Nephron progenitor cell (in vitro differentiated cells): Measurements from ENCODE around the gene NLN.
"Not testable (repeated sequence)": the region's sequence is repeated elsewhere in the genome, so short reads cannot be mapped to it uniquely, and the experiment has no call there.

Experiments
- DNase-seq: peaks from one replicate; pipeline ENCODE4 v3.0.0; 2021
- H3K27ac Mint-ChIP-seq: 2 replicates; pipeline ENCODE4 v1.8.0; 2021; ENCODE audit warnings: mild to moderate bottlenecking, moderate library complexity, mixed read lengths
- H3K27me3 Mint-ChIP-seq: 2 replicates; pipeline ENCODE4 v1.8.0; 2021; ENCODE audit warnings: mild to moderate bottlenecking, low read depth, mixed read lengths; ENCODE audit not compliant: poor library complexity
- H3K36me3 Mint-ChIP-seq: 2 replicates; pipeline ENCODE4 v1.8.0; 2021; ENCODE audit warnings: low read depth, mixed read lengths
- H3K4me1 Mint-ChIP-seq: 2 replicates; pipeline ENCODE4 v1.8.0; 2021; ENCODE audit warnings: mixed read lengths
- H3K4me3 Mint-ChIP-seq: 2 replicates; pipeline ENCODE4 v1.8.0; 2021; ENCODE audit warnings: mild to moderate bottlenecking, moderate library complexity, mixed read lengths
- H3K9me3 Mint-ChIP-seq: 2 replicates; pipeline ENCODE4 v1.8.0; 2021; ENCODE audit warnings: mild to moderate bottlenecking, moderate library complexity, mixed read lengths
- TF ChIP-seq, protein P1 (sequence below): fragments of 200-600 bp; sonication (generic); IDR thresholded peaks from 2 replicates; pipeline ENCODE4 v1.5.0; 2021; ENCODE audit warnings: antibody characterized with exemption

NLN gene

DNA sequence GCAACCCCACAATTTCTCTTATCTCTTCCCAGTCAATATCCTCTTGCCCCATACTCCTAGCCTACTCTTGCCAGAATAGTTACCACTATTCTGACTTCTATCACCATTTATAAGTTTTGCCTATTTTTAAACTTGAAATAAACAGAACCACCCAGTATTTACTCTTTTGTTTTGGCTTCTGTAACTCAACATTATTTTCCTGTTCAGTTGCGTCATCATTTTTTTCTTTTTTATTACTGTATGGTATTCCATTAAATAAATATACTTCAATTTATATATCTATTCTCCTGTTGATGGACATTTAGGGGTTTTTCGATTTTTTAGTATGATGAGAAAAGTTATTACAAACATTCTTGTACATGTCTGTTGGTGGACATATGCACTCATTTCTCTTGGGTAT is 141.7 kb downstream of the NLN start:
- DNase-seq, result no peak
- Mint-ChIP-seq H3K36me3 (no peaks in the 10 kb centered on the region), H3K9me3 (peaks cover 9% of the 10 kb centered on the region), H3K27ac (no peak overlapping the region), H3K27me3 (no peaks in the 10 kb centered on the region), H3K4me1 (no peaks in the 10 kb centered on the region), H3K4me3 (no peak overlapping the region)
- TF ChIP-seq, protein P1, sequence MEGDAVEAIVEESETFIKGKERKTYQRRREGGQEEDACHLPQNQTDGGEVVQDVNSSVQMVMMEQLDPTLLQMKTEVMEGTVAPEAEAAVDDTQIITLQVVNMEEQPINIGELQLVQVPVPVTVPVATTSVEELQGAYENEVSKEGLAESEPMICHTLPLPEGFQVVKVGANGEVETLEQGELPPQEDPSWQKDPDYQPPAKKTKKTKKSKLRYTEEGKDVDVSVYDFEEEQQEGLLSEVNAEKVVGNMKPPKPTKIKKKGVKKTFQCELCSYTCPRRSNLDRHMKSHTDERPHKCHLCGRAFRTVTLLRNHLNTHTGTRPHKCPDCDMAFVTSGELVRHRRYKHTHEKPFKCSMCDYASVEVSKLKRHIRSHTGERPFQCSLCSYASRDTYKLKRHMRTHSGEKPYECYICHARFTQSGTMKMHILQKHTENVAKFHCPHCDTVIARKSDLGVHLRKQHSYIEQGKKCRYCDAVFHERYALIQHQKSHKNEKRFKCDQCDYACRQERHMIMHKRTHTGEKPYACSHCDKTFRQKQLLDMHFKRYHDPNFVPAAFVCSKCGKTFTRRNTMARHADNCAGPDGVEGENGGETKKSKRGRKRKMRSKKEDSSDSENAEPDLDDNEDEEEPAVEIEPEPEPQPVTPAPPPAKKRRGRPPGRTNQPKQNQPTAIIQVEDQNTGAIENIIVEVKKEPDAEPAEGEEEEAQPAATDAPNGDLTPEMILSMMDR, result no peak

GRCh38 chr5:65866837-65867521 is 145.0 kb downstream of the NLN start:
- Mint-ChIP-seq H3K27me3 (no peaks in the 10 kb centered on the region), H3K36me3 (no peaks in the 10 kb centered on the region), H3K4me1 (no peaks in the 10 kb centered on the region), H3K9me3 (peaks cover 9% of the 10 kb centered on the region), H3K27ac (no peak overlapping the region), H3K4me3 (no peak overlapping the region)
- TF ChIP-seq, protein P1, result no peak
- DNase-seq, result no peak

GRCh38 chr5:65867542-65868195 is 145.7 kb downstream of the NLN start:
- H3K27ac Mint-ChIP-seq, result no peak overlapping the region
- no peak overlapping the region for H3K4me3 Mint-ChIP-seq
- TF ChIP-seq, protein P1, result no peak
- H3K9me3 Mint-ChIP-seq, result peaks cover 9% of the 10 kb centered on the region
- H3K4me1 Mint-ChIP-seq, result no peaks in the 10 kb centered on the region
- no peaks in the 10 kb centered on the region for H3K27me3 Mint-ChIP-seq
- no peak for DNase-seq
- no peaks in the 10 kb centered on the region for H3K36me3 Mint-ChIP-seq

GRCh38 chr5:65868509-65868908 is 146.5 kb downstream of the NLN start:
- H3K4me1 Mint-ChIP-seq, result no peaks in the 10 kb centered on the region

GRCh38 chr5:65871182-65871581 is 149.2 kb downstream of the NLN start:
- no peaks in the 10 kb centered on the region for H3K27me3 Mint-ChIP-seq
- TF ChIP-seq, protein P1, result no peak
- no peaks in the 10 kb centered on the region for H3K4me1 Mint-ChIP-seq
- no peaks in the 10 kb centered on the region for H3K9me3 Mint-ChIP-seq
- H3K27ac Mint-ChIP-seq, result no peak overlapping the region
- H3K4me3 Mint-ChIP-seq, result no peak overlapping the region
- DNase-seq, result no peak
- H3K36me3 Mint-ChIP-seq, result no peaks in the 10 kb centered on the region

More at GRCh38 chr5:65868509-65868908, 146.5 kb downstream of the NLN start:
- no peak overlapping the region for H3K4me3 Mint-ChIP-seq
- H3K36me3 Mint-ChIP-seq, result no peaks in the 10 kb centered on the region
- peaks cover 8% of the 10 kb centered on the region for H3K9me3 Mint-ChIP-seq
- TF ChIP-seq, protein P1, result no peak
- H3K27me3 Mint-ChIP-seq, result no peaks in the 10 kb centered on the region
- no peak for DNase-seq
- H3K27ac Mint-ChIP-seq, result no peak overlapping the region

- not testable (repeated sequence) for H3K27ac Mint-ChIP-seq, DNase-seq, H3K36me3 Mint-ChIP-seq, H3K4me1 Mint-ChIP-seq, H3K9me3 Mint-ChIP-seq, H3K27me3 Mint-ChIP-seq, H3K4me3 Mint-ChIP-seq
Measured at GRCh38 chr5:65871776-65872175, 149.8 kb downstream of the NLN start.
